HCT116 (cell line): ENCODE measurements around the gene AKR1B1.

Source experiments
- CTCF ChIP-seq, 3 experiments: fragments of 200-600 bp in 1 of 3; sonication (generic) in 1 of 3; IDR thresholded peaks in 2 of 3; conservative IDR thresholded peaks in 1 of 3; 2 replicates each; pipeline ENCODE4 v1.5.1; 2012 to 2017; ENCODE audit warnings: low read depth in 2 of 3, low read length in 2 of 3, antibody characterized with exemption in 1 of 3, borderline replicate concordance in 1 of 3, control low read depth in 1 of 3, mild to moderate bottlenecking in 1 of 3, mixed read lengths in 1 of 3, mixed run types in 1 of 3, moderate library complexity in 1 of 3; ENCODE audit not compliant: insufficient read depth in 1 of 3
- EZH2 ChIP-seq: fragments of 200-600 bp; sonication (generic); IDR thresholded peaks from 2 replicates; pipeline ENCODE4 v1.6.1; 2017; ENCODE audit warnings: antibody characterized with exemption, mixed run types
- FOSL1 ChIP-seq: IDR thresholded peaks from 2 replicates; pipeline ENCODE4 v1.6.1; 2012; ENCODE audit warnings: low read depth
- POLR2A ChIP-seq: IDR thresholded peaks from 2 replicates; pipeline ENCODE4 v1.7.0; 2011; ENCODE audit warnings: borderline replicate concordance; ENCODE audit not compliant: insufficient read depth, insufficient read length; ENCODE audit errors: extremely low read depth
- POLR2AphosphoS5 ChIP-seq: IDR thresholded peaks from 2 replicates; pipeline ENCODE4 v1.6.1; 2011; ENCODE audit warnings: mild to moderate bottlenecking, low read depth, low read length, moderate library complexity
- SP1 ChIP-seq: IDR thresholded peaks from 2 replicates; pipeline ENCODE4 v1.6.1; 2012; ENCODE audit warnings: low read depth
- TCF7L2 ChIP-seq: IDR thresholded peaks from 2 replicates; pipeline ENCODE4 v1.7.0; 2011; ENCODE audit warnings: borderline replicate concordance, inconsistent platforms; ENCODE audit not compliant: insufficient read depth, insufficient read length; ENCODE audit errors: extremely low read depth
- ZBTB33 ChIP-seq: IDR thresholded peaks from 2 replicates; pipeline ENCODE4 v1.6.1; 2011; ENCODE audit warnings: mild to moderate bottlenecking, low read length, moderate library complexity; ENCODE audit not compliant: insufficient replicate concordance; ENCODE audit errors: extremely low read depth
- ZNF274 ChIP-seq: fragments of 200-500 bp; sonication (Bioruptor generic); IDR thresholded peaks from 2 replicates; pipeline ENCODE4 v1.6.1; 2014; ENCODE audit warnings: mild to moderate bottlenecking, low read depth, low read length, inconsistent platforms
- TF ChIP-seq, protein P1 (sequence below): IDR thresholded peaks from 2 replicates; pipeline ENCODE4 v1.6.1; 2012

DNA sequence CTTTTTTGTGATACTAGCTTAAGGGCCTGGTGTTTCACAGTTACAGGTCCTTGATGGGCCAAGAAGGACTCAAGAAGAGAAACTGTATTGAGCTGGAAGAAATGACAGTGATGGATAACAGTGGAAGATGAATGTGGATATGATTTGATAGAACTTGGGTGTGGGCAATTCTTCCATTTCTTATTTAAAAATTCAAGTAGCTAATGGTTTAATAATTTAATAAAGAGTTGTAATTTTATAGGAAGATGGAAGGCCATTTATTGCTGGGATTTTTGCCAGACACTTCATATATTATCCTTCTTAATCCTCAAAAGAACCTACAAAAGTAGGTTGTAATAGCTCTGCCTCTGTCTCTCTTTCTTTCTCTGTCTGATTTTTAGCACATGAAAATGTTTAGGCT is 21.3 kb upstream of the AKR1B1 start:
- no peak for TF ChIP-seq CTCF (IDR thresholded peaks at IDR 0.05 in 2 of 3, conservative IDR thresholded peaks at IDR 0.05 in 1 of 3; ENCODE audit: borderline replicate concordance in 1 of 3, insufficient read depth in 1 of 3, low read depth in 2 of 3, low read length in 2 of 3)
- no peak for TF ChIP-seq ZNF274
- TF ChIP-seq, protein P1, sequence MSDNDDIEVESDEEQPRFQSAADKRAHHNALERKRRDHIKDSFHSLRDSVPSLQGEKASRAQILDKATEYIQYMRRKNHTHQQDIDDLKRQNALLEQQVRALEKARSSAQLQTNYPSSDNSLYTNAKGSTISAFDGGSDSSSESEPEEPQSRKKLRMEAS, result no peak
- TF ChIP-seq TCF7L2, result no peak
- no peak for TF ChIP-seq POLR2AphosphoS5
- no peak for TF ChIP-seq POLR2A
- no peak for TF ChIP-seq ZBTB33
- no peak for TF ChIP-seq EZH2
- no peak for TF ChIP-seq SP1
- TF ChIP-seq FOSL1, result no peak
